ENCODE measurements around the gene VWA1. TPM values are rescaled to one million over a fixed set of nuclear protein-coding genes. Genes with fewer than 3 reads are reported as not detected.
"Not testable (repeated sequence)": the region's sequence is repeated elsewhere in the genome, so short reads cannot be mapped to it uniquely, and the experiment has no call there.

The VWA1 gene
- total and polyA plus RNA-seq, 2 of the 4 experiments (the other 2 are of a cell fraction) = 1.1 to 6.1 TPM

GRCh38 chr1:1484976-1485750 is 49.7 kb downstream of the VWA1 start:
- intact Hi-C loops (cut with micrococcal nuclease); H3K56ac ChIP-seq (ENCODE audit: extremely low read depth, insufficient read depth, low read length); H3K18ac ChIP-seq (ENCODE audit: low read depth, low read length); H3K27ac ChIP-seq (ENCODE audit: insufficient read depth, low read length); H3K14ac ChIP-seq (replicated peaks; ENCODE audit: low read depth, low read length); H3K9ac ChIP-seq (ENCODE audit: low read depth, low read length); H2AFZ ChIP-seq (replicated peaks; ENCODE audit: low read length, poor library complexity); H3K9me1 ChIP-seq (ENCODE audit: insufficient read depth, low read length); H2BK120ac ChIP-seq (ENCODE audit: low read depth, low read length); H2BK20ac ChIP-seq (ENCODE audit: low read depth, low read length); CTCF ChIA-PET; dilution Hi-C loops (cut with HindIII; ENCODE audit: low sequenced_read_pairs, unreplicated experiment); H3K4me1 ChIP-seq (ENCODE audit: control insufficient read depth, insufficient read depth, low read length); H2BK15ac ChIP-seq (ENCODE audit: low read depth, low read length); in situ Hi-C loops (cut with MboI; ENCODE audit: low sequenced_read_pairs); H4K8ac ChIP-seq (ENCODE audit: low read depth in 2 of 2, low read length in 2 of 2); DNase-seq; H3K9me3 ChIP-seq (ENCODE audit: control insufficient read depth, insufficient read depth, low read length); H3K79me1 ChIP-seq (ENCODE audit: low read depth in 1 of 2, low read length in 2 of 2); H3K4me3 ChIP-seq (ENCODE audit: insufficient read depth, low read depth, low read length); H3K23ac ChIP-seq (ENCODE audit: low read depth, low read length); H3K4me2 ChIP-seq (ENCODE audit: low read depth, low read length); H2AK9ac ChIP-seq (replicated peaks; ENCODE audit: low read depth, low read length, poor library complexity); H3K27me3 ChIP-seq (ENCODE audit: control insufficient read depth, insufficient read depth, low read length); POLR2A ChIA-PET (ENCODE audit: unreplicated experiment); H4K5ac ChIP-seq (ENCODE audit: low read depth, low read length); H2AK5ac ChIP-seq (ENCODE audit: low read depth, low read length); ATAC-seq (ENCODE audit: low read depth); H3K4ac ChIP-seq (ENCODE audit: low read depth, low read length); H2BK5ac ChIP-seq (ENCODE audit: low read depth, low read length, poor library complexity, severe bottlenecking); H4K20me1 ChIP-seq (ENCODE audit: insufficient read depth, low read length); H4K91ac ChIP-seq (ENCODE audit: insufficient read depth, low read depth, low read length); BruUV-seq (replicated peaks): not testable (repeated sequence)
- WGBS, 2 experiments (ENCODE audit: extremely low coverage in 2 of 2, insufficient read length in 1 of 2) = 100% methylated on average over 10 of the region's 46 CpGs; no CpG with 5 or more reads in 1 of the 2 experiments
- H3K36me3 ChIP-seq (ENCODE audit: control insufficient read depth, insufficient read depth, low read length) = peaks cover 50% of the 10 kb centered on the region

DNA sequence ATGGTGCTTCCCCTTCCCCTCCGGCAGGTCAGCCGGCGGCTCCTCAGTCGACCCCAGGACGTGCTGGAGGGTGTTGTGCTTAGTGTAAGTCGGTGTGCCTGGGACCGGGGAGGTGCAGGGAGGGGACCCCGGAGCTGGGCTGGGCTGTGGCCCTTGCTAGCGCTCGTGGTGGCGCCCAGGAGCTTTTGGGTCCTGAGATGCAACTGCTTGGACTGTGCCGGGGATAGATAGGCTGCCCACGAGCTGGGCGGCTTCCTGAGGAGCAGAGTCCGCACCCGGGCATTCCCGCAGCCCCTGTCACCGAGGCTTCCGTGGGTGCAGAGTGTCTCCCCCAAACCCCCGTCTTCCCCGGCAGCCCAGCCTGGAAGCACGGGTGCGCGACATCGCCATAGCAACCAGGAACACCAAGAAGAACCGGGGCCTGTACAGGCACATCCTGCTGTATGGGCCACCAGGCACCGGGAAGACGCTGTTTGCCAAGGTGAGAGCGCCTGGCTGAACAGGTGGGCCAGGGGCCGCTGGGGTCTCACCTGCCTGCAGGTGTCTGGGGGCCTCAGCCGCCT is 50.3 kb downstream of the VWA1 start:
- H3K9me1 ChIP-seq (ENCODE audit: insufficient read depth, low read length); H3K9ac ChIP-seq (ENCODE audit: low read depth, low read length); H4K5ac ChIP-seq (ENCODE audit: low read depth, low read length); H3K14ac ChIP-seq (replicated peaks; ENCODE audit: low read depth, low read length); H3K4me3 ChIP-seq (ENCODE audit: insufficient read depth, low read depth, low read length); H3K27me3 ChIP-seq (ENCODE audit: control insufficient read depth, insufficient read depth, low read length); H4K20me1 ChIP-seq (ENCODE audit: insufficient read depth, low read length); H3K4ac ChIP-seq (ENCODE audit: low read depth, low read length); H2BK20ac ChIP-seq (ENCODE audit: low read depth, low read length); H3K9me3 ChIP-seq (ENCODE audit: control insufficient read depth, insufficient read depth, low read length); H2BK15ac ChIP-seq (ENCODE audit: low read depth, low read length); H2AK9ac ChIP-seq (replicated peaks; ENCODE audit: low read depth, low read length, poor library complexity); dilution Hi-C loops (cut with HindIII; ENCODE audit: low sequenced_read_pairs, unreplicated experiment); H4K91ac ChIP-seq (ENCODE audit: insufficient read depth, low read depth, low read length); ATAC-seq (ENCODE audit: low read depth); H3K56ac ChIP-seq (ENCODE audit: extremely low read depth, insufficient read depth, low read length); H2BK120ac ChIP-seq (ENCODE audit: low read depth, low read length); in situ Hi-C loops (cut with MboI; ENCODE audit: low sequenced_read_pairs); H4K8ac ChIP-seq (ENCODE audit: low read depth in 2 of 2, low read length in 2 of 2); H3K4me2 ChIP-seq (ENCODE audit: low read depth, low read length); H3K4me1 ChIP-seq (ENCODE audit: control insufficient read depth, insufficient read depth, low read length); H3K79me1 ChIP-seq (ENCODE audit: low read depth in 1 of 2, low read length in 2 of 2); intact Hi-C loops (cut with micrococcal nuclease); H3K23ac ChIP-seq (ENCODE audit: low read depth, low read length); CTCF ChIA-PET; DNase-seq; BruUV-seq (replicated peaks); H3K18ac ChIP-seq (ENCODE audit: low read depth, low read length); H2BK5ac ChIP-seq (ENCODE audit: low read depth, low read length, poor library complexity, severe bottlenecking); POLR2A ChIA-PET (ENCODE audit: unreplicated experiment); H2AFZ ChIP-seq (replicated peaks; ENCODE audit: low read length, poor library complexity); H2AK5ac ChIP-seq (ENCODE audit: low read depth, low read length); H3K27ac ChIP-seq (ENCODE audit: insufficient read depth, low read length): not testable (repeated sequence)
- peaks cover 51% of the 10 kb centered on the region for H3K36me3 ChIP-seq (ENCODE audit: control insufficient read depth, insufficient read depth, low read length)
- WGBS, 2 experiments (ENCODE audit: extremely low coverage in 2 of 2, insufficient read length in 1 of 2) = 96% methylated on average over 7 of the region's 31 CpGs; no CpG with 5 or more reads in 1 of the 2 experiments

Data from IMR-90 (cell line).